HG02610 (cell line): ENCODE data around the gene RUBCN.
A peak's percentile ranks its signal among the peaks of the same experiment; 100 is the strongest.
"Not testable (repeated sequence)": the region's sequence is repeated elsewhere in the genome, so short reads cannot be mapped to it uniquely, and the experiment has no call there.

Source experiments
- ATAC-seq: cut with Tn5 transposase; IDR thresholded peaks from one replicate; pipeline ENCODE4 v1.9.1; 2021; ENCODE audit warnings: mild to moderate bottlenecking, moderate library complexity; ENCODE audit not compliant: unreplicated experiment

The RUBCN gene

DNA sequence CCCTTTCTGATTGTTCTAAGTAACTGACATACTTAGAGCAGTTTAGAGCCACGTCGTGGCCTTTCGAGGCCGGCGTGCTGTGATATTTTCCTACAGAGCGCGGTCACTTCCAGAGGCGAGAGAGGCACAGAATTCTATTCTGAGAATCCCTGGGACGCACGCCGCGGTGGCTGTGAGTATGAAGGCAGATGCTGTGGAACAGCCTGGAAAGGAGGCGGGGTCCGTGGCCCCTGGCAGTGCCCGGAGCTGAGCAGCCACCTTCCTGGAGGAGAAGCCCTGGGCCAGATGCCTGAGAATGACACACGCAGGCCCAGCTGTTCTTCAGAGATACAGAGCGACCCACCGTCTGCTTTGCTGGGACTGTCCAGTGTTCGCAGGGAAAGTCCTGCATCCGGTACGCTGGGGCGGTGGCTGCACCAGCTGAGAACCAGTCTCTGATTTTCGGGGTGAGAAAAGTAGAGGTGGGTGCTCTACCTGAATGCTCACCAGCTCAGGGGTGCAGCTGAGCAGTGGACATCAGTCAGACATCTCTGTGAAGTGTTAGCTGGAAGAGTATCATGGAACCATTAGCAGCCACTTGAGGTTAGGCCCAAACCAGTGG lies 75.4 kb downstream of the RUBCN start:
- ATAC-seq: not testable (repeated sequence)

DNA sequence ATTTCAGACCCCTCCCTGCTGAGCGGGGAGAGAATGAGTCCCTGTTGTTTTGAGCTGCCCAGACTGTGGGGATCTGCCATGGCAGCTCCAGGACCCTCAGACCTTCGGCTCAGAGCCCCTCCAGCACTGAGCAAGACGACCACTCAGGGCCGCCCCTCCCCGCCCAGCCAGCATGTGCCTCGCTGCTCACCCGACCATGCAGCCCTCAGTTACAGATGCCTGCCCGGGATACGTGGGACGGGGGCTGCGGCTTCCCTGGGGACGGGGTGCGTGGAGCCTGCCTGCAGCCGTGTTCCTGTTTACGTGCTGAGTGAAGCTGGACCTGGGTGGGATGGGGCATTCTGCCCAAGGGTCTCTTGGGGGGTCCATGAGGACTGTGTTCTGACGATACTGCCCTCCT lies 77.0 kb downstream of the RUBCN start:
- not testable (repeated sequence) for ATAC-seq

DNA sequence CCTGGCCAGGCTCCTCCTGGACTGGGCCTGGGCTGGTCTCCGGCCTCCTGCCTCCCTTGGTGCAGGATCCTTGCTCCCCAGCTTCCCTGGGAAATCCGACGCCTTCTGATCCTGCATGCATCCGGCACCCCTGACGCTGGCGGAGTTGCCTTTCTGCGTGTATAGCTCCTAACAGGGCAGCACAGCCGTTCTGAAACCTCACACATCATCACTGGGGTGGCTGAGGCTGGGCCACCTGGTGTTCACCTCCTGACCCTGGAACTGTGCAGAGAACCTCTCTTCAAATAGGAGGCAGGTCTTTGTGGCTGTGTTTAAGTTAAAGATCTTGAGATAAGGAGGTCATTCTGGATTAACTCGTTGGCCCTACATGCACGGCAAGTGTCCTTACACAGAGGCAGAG lies 77.6 kb downstream of the RUBCN start:
- ATAC-seq: not testable (repeated sequence)

DNA sequence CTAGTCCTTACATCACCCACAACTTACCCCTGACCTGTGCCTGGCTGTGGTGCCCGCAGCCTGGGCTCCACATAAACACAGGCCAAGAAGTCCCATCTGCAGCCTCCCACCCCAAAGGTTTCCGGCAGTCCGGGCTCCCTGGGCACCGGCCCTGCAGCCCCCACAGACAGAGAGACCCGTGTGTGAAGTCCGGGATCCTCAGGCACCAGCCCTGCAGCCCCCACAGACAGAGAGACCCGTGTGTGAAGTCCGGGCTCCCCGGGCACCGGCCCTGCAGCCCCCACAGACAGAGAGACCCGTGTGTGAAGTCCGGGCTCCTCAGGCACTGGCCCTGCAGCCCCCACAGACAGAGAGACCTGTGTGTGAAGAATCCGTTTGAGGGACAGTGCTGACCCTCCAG lies 78.0 kb downstream of the RUBCN start:
- ATAC-seq: not testable (repeated sequence)

DNA sequence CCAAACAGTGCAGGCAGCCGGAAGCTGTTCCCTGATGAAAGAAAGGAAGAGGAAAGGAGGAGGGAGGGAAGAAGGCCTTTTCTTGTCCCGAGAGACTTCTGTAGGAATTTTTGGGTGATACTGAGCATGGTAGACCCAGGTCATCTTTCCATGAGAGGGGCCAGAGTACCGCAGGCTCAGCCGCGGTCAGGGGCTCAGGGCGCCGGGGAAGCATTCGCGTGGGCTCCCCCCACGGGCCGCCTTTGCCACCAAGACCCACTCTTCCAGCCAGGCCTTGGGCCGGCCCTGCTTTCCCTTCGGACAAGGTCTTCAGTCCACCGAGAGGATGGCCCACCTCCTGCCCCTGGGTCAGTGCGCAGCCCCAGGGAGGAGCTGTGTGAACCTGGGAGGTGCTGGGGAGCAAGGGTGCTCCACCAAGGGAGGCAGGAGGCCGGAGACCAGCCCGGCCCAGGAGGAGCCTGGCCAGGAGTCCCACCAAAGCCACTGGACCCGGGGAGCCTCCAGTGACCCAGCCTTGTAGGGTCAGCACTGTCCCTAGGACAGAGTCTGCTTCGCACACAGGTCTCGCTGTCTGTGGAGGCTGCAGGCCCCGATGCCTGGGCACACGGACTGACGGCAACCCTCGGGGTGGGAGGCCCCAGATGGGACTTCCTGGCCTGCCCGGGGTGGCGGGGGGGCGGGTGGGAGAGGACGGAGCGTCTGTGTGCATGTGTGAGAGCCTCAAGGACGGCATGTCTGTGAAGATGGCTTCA lies 79.0 kb downstream of the RUBCN start:
- not testable (repeated sequence) for ATAC-seq

DNA sequence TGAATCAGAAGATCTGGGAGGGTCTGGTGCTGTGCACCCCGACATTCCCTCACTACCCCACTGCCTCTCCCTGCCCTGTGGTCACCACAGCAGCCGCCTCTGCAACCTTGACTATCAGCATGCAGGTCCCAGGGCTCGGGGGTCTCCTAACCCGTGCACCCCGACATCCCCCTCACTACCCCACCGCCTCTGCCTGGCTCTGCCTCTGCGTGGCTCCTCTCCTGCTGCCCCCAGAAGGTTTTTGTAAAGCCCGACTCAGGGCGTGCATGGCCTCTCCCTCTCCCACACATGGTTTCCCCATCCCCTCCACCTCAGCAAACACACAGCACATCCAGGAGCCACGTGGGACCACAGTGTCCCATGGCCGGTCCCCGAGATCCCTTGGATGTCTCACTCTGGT lies 79.7 kb downstream of the RUBCN start:
- not testable (repeated sequence) for ATAC-seq

DNA sequence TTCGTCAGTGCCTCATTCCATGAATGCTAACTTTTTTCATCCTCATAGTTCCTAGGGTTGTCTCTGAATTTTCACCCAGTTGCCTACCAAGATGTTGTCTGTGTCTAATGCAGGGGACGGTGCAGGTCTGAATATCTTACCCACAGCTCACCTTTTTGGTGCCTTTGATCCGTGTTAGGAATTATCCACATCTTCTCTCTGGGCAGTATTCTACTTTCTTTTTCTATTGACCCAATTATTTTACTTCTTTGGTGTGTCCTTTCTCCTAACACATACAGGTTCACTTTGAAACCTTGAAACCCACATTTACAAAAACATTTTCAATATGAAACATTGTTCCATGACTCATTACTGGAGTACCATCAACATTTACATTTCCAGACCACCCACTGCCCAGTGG lies 80.6 kb downstream of the RUBCN start:
- ATAC-seq: not testable (repeated sequence)

DNA sequence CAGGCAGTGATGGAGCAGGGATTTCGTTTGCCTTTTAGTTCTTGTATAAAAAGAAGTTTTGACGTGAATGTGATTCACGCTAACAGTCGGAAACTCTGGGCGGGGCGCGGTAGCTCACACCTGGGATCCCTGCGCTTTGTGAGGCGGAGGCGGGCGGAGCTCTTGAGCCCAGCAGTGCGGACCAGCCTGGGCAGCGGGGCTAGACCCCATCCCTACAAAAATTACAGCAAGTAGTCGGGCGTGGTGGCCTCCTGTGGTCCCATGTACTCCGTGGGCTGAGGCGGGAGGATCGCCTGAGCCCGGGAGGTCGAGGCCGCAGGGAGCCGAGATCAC lies 81.7 kb downstream of the RUBCN start:
- ATAC-seq: not testable (repeated sequence)

DNA sequence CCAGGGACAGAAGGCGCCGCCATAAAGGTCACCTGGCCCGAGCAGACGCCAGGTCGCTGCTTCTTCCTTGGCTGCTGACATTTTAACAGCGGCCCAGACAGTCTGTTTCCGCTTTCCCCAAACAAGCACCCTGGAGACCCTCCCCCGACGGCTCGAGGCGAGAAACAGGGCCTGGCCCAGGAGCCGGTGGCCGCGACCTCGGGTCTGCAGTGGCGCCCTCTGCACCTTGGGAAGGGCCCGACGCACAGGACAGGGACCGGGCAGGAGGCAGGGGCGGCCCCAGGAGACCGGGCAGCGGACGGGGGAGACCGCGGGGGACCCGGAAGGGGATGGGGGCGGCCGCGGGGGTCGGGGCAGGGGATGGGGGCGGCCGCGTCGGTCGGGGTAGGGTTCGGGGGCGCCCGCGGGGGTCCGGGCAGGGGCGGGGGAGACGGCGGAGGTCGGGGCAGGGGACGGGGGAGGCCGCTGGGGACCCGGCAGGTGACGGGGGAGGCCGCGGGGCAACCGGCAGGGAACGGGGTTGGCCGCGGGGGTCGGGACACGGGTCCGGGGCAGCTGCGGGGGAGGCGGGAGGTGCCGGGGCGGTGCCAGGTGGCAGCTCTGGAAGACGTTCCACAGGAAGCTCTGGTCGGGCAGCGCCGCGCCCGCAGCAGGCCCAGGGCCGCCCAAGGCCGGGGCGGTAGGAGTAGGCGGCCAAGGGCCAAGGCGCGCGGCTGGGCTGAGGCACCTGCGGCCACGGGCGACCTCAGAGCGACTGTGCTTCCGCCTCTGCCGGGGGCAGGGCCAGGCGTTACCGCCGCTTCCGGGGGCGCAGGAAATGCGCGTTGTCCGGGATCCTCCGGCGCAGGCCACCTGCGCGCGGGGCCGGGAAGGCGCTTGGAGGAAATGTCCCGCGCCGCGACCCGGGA lies 82.4 kb downstream of the RUBCN start:
- peak; percentile 95 for ATAC-seq

DNA sequence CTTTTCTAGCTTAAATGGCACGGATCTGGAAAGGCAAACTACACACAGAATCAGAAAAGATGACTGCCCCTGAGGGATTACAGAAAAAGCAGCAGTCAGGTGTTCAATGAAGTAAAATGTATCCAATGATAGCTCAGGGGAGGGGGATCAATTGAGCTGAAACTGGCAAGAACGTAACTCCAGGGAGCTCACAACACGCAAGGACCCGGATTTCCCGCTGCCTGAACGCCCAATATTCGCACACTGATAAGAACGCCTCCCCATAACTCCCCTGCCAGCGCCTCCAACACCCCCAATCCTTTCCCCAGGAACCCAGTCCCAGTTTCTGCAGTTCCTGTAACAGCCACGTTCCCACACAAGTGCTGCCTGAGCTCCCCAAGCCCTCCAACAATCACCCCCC lies 83.8 kb downstream of the RUBCN start:
- ATAC-seq: not testable (repeated sequence)

DNA sequence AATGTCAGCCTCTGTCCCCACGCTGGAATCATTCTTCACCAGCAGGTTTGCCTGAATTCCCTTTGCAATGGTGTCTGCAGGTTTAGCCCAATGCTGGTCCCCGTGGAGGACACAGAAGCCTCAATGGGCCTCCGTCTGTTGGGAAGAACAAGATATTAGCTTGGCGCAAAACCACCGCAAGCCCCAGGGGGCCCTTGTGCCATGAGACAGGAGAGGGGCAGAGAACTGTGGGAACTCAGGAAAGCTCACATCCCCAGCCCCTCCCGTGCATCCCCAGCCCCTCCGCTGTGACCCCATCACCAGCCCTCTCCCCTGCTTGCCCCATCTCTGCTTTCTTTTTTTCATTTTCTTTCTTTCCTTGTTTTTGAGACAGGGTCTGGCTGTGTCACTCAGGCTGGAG lies 89.1 kb downstream of the RUBCN start:
- not testable (repeated sequence) for ATAC-seq

DNA sequence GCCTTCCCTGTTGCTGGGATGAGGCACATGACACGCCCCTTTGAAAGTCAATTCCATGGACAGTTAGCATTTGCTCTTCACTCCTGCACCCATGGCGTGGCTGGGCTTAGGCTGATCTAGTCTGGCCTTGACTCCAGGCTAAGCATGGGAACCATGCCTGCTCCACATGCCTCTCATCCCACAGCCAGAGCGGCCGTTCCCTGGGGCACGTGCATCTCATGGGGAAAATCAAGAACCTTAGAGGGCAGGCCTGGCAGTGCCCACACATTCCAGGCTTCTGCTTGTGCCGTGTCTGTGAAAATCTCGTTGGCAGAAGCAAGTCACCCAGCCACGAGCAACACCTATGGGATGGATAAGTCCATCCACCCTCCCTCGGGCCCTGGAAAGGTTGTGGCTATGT lies 89.5 kb downstream of the RUBCN start:
- not testable (repeated sequence) for ATAC-seq

DNA sequence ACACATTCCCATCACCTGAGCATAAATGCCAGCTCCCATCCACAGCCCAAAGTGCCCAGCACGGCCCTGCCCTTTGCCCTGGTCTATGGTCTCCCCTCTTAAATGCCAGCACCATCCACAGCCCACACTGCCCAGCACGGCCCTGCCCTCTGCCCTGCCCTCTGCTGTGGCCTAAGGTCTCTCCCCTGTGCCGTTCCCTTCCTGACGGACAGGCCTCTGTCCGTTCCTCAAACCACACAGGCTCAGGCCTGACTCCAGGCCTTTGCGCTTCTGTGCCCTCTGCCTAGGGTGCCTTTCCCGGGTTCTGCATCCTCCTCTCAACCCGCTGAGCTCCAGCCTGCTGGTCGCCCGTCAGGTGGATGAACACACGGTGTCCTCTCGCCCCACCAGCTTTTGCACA lies 90.4 kb downstream of the RUBCN start:
- ATAC-seq: not testable (repeated sequence)

DNA sequence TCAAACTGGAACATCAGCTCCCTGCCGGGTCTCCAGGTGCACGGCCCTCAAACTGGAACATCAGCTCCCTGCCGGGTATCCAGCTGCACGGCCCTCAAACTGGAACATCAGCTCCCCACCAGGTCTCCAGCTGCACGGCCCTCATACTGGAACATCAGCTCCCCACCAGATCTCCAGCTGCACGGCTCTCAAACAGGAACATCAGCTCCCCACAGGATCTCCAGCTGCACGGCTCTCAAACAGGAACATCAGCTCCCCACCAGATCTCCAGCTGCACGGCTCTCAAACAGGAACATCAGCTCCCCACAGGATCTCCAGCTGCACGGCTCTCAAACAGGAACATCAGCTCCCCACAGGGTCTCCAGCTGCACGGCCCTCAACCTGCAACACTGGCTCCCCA lies 99.1 kb downstream of the RUBCN start:
- ATAC-seq: not testable (repeated sequence)

DNA sequence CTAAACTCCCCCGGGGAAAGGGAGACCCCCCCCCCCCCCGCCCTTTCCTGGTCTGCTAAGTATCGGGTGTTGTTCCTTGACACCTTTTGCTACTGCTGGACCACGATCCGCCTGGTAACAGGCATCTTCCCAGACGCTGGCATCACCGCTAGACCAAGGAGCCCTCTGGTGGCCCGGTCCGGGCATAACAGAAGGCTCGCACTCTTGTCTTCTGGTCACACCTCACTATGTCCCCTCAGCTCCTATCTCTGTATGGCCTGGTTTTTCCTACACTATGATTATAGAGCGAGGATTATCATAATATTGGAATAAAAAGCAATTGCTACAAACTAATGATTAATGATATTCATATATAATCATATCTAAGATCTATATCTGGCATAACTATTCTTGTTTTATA lies 104.7 kb downstream of the RUBCN start:
- not testable (repeated sequence) for ATAC-seq

DNA sequence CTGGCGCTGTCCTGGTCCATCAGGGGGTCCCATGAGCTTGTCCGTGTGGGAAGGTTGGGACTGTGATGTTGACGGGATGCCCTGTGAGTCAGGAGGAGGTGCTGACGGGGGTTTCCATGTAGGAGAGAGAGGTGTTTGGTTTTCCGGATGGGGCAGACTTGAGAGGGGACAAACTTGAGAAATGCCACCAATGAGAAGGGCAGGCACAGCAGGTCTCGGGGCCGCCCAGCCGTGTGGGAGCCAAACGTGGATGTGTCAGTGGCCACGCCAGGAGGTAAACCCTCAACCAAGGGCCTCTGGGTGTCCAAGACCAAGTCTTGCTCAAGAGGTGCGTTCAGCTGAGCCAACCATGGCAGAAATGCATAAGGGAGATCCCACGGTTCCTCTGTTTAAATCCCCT lies 105.9 kb downstream of the RUBCN start:
- not testable (repeated sequence) for ATAC-seq

DNA sequence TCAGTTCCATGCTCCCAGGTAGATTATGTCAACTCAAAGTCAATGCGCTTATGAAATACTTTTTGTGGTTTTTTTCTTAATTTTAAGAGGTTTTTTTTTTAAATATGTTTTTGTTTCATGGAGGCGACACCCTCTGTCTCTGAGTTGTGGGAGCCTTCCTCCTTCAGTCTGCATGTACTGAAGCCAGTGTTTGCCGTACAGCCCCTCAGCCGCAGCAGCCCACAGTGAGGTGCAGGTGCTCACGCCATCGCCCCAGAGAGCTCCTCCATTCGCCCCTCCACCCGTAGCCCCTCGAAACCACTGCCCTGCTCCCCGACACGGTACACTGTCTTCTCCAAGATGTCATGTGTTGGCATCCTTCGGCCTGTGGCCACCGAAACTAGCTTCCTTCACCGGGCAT lies 107.4 kb downstream of the RUBCN start:
- not testable (repeated sequence) for ATAC-seq

DNA sequence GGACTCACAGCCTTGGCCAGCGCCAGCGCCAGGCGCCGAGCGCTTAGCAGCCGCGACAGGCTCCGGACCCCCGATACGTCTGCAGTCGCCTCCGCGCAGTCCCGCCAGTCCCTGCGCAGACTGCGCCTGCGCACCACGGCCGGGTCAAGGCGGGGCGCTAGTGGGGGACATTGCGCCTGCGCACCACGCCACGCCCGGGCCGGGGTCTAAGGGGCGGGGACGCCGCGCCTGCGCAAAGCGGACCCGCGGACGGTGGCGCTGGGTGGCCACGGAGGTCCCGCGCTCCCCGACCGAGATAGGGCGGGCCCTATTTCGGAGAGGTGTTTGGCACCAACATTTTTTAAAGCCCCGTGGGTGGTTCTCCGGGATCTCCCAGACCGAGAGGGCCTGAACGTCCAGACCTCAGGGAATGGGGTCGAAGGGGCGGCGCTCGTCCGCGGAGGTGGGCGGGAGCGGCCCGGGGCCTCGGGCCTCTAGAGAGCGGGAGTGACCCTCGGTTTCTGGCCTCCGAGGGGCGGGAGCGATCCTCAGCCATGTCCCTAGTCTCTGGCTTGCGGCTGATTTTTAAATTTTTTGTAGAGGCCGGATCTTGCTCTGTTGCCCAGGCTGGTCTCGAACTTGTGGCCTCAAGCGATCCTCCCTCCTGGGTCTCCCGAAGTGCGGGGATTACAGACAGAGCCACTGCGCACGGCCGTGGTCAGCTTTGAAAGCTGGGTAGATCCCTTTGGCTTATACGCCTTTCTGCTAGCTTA lies 108.8 kb downstream of the RUBCN start:
- ATAC-seq: peak; percentile 83

DNA sequence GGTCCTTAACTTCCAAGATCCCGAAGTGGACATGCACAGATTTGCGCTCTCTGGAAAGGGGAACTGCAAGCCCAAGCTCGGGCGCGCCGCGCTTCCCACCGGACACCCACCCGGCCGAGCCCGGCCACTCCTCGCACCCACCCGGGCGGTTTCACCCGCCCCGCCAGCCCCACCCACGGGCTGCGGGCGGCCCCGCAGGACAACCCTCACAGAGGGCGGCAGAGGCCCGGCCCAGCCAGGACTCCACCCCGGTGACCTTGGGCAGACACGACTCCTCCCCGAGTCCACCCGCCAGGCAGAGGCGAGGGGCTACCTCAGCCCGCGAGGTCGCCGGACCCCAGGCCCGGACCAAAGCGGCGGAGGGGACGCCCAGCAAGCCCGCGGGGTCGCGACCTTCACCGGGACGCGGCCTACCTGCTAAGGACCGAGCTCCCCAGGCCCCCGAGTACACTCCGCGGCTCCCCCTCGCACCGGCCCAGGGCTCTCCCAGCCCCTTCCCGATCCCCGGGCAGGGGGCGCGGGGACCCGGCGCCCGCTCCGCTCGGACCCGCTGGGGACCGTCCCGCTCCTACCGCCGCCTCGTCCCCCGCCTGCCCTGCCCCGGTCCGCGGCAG lies 109.4 kb downstream of the RUBCN start:
- ATAC-seq: peak; percentile 39

DNA sequence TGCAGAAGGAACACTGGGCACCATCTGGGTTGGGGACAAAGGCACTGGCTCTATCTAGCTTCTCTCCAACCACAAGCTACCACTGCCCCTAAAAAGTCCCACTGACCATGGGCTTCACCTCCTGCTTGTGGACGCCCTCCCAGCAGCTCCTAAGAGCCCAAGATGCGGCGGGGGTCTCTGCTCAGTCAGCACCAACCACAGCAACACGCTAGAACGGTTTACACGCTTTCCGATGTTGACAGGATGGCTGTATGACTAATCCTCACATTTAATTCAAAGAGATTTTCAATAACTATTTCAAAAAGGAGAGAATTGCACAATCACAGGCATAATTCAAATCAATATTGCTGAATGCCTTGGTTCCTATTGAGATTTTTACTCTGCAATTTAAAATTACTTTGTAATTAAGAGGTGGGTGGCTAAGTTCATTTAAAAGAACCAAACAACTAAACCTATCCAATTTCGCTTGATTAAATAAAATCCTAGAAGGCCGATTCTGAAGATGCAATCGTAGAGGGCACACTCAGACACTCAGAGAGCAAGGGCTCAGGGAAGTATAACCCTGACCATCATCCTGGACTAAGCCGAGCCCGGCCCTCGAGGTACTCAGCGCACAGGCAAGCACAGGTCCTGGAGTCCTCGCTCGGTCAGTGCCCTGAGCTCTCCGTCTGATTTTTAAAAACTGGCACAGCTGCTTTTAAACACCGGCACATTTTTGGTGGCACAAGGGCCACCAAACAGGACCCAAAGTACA lies 110.1 kb downstream of the RUBCN start:
- not testable (repeated sequence) for ATAC-seq
